GM18909 (cell line): ENCODE measurements around the gene DAPK1.

ENCODE experiments used
- ATAC-seq: cut with Tn5 transposase; IDR thresholded peaks from one replicate; pipeline ENCODE4 v1.9.1; 2021; ENCODE audit warnings: mild to moderate bottlenecking; ENCODE audit not compliant: unreplicated experiment, poor library complexity

Gene DAPK1

DNA sequence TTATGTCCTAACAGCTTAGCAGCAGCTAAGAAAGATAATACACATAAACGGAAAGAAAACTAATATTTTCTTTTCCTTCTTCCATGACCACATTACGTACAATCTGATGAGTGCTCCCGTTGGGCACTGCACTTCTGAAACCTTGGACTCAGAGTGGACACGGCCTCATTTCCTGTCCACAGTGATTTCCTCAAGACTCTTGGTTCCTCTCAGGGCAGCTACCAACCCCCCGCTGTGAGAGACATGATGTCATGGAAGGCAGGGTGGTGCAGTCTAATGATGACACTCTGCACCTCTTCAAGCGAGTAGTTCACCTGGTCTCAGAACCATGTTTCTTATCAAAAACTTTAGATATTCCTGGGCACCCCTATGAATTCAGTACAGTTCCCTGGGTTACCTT, 159.5 kb downstream of the DAPK1 start:
- no peak for ATAC-seq

DNA sequence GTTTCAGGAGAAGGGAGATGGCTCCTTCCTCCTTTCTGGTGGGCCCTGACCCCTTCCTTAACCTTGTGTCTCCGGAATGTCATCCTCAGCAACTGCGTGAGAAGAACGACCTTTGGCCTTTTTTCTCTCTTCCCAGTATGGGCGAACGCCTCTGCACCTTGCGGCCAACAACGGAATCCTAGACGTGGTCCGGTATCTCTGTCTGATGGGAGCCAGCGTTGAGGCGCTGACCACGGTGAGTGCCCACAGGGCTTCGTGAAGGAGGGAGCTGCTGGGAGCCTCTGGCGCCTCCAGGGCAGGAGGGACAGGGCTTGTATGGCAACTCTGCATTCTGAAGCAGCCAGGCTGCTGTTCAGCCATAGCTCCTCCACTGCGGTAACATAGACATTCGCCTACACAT, 160.2 kb downstream of the DAPK1 start:
- ATAC-seq: no peak

DNA sequence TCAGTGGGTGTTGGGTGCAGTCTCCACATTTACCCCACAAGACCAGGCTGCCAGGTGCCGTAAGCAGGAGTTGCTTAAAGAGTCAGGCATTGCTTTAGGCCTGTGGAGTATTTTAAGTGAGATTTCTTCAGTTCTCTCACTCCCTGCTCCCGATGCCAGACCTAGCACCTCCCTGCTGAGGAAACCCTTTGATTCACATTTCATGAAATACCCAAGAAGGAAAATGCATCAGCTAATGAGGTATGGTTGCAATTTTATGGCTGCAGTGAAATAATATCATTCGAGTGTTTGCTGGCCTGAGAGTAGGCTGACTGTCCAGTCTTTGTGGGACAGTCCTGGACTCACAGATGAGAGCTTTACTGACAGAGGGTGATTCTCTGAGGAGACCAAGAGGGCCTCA, 160.8 kb downstream of the DAPK1 start:
- no peak for ATAC-seq

DNA sequence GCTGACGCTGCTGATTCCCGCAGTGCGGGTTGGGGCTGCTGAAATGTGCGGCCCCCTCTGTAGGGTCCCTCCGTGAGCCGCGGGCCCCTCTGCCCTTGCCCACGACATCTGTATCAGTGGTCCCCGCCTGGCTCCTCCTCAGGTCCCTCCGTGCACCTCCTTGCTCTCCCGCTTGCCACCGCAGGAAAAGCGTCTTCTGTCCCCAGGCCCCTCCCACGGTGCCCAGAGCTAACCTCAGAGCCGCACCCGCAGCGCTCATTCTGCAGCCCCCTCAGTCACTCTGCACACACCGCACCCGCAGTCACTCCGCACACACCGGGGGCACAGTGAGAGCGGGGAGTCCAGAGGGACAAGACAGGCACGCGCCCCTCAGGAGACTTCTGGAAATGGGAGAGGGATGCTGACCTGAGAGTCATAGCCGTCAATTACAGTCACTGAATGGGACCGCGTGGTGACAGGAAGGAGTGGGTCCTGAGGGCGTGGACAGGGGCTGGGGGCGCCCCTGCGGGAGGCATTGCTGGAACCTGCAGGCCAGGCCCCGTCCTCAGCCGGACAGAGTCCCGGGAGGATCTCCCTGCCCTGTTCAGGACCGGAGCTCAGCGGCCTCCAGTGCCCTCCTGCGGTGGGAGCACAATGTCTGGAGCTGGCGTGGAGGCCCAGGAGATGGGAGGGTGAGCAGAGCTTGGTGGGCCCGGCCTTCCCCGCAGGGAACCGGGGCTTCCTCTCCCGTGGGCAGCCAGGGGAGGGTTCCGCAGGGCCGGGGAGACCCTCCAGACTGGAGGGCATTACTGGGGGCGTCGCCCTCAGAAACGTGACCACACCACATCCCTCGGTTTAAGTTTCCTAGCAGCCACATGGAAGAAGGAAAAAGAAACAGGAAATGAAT, 162.1 kb downstream of the DAPK1 start:
- no peak for ATAC-seq

DNA sequence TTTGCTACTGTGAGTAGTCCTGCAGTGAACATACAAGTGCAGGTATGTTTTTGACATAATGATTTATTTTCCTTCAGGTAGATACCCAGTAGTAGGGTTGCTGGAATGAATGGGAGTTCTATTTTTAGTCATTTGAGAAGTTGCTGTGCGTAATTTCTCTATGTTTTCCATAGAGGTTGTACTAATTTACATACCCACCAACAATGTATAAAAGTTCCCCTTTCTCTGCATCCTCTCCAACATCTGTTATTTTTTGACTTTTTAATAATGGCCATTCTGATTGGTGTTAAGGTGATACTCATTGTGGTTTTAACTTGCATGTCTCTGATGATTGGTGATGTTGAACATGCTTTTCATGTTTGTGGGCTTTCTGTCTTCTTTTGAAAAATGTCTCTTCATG, 163.6 kb downstream of the DAPK1 start:
- no peak for ATAC-seq

DNA sequence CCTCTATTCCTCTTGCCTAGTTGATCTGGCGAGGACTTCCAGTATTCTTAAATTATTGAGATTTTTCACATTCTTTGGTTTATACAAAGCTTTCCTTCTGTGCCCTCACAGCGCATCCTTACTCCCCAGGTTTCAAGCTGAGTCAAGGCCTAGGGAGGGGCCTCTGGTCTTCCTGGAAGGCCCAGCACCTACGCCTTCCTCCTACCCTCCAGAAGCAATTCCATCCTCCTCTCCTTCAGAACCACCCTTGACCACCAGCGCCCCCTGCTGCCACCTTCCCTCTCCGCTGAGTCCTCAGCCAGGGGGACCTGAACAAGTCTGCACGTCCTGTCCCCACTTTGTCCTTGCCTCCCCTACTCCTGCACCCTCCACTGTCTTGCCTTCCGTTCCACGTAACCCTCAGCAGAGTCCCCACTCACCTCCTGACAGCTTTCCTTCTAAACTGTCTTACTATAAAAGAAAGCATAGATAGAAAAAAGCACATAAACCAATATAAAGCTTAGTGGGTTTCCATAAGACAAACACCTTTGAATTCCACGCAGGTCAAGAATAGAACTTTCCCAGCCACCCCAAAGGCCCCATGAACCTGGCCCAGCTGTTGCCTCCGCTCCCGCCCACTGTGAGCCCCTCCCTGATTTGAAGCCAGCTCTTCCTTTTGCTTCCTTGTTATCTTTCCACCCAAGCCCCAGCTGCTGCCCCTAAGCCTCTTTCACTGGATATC, 165.3 kb downstream of the DAPK1 start:
- no peak for ATAC-seq

DNA sequence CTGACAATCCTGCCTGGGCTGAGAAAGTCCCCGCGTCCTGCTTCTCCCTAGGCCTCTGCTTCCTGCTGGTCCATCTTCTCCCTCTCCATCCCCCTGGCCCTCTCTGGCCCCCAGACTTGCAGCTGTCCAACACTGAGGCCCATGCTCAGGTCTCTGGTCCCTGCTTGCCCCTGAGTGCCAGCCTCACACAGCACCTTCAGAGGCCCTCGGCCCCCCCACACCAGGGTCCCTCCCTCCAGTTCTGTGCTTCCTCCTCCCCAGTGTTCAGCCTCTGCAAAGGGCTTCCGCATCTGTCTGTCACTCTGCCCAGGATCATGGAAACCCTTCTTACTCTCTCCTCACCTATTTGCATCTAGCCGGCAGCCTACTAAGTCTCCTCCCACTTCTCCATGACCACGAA, 165.9 kb downstream of the DAPK1 start:
- no peak for ATAC-seq

DNA sequence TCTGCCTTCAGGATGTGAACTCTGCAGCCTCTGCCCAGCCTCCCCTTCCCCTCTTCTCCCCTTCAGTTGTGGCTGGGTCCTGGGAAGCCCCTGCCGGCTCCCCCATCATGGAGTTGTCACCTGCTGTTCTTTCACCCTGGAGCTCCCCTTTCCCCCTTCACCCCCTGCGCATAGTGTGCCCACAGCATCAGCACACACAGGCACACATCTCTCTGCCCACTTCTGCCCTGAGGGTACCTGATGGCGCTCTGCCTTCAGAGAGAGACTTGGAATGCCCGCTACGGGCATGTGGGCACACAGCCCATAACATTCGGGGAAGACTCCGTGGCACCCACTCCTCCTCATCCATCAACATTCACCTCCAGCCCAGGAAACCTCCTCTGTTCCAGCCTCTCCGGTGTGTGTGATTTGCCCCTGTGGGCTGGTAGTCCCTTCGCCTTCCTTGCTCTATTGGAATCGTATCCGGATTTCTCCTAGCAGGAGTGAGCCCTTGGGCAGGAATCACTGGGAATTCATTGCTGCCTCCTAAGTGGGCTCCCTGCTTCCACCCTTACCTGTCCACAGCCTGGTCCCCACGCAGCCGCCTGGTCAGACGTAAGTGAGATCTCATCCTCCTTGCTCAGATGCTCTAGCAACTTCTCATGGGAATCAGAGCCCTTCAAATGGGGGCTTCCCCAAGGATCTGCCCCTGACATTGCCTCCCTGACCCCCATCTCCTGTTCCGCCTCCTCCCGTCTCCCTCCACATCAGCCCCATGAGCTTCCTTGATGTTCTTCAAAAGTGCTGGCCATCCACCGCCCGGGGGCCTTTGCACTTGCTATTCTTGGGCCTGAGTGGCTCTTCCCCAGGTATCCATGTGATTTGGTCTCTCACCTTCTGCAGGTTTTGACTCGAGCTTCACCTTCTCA, 166.7 kb downstream of the DAPK1 start:
- no peak for ATAC-seq

DNA sequence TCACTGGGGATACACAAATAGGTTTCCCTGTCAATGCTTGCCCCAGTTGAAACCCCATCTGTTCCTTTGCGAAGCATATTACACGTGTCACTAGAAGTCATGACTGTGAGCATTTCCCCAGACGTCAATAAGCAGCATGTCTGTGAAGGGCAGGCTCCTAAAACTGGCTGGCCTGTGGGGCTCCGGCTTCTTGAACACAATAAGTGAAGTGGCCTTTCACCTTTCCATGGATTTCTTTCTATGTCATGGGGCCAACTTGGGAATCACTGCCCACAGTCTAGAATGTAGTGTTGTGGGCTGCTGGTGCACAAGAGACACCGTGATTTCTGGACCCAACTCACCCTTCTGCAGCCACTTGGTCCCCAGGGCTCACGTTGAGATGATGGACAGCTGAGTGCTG, 167.8 kb downstream of the DAPK1 start:
- no peak for ATAC-seq

DNA sequence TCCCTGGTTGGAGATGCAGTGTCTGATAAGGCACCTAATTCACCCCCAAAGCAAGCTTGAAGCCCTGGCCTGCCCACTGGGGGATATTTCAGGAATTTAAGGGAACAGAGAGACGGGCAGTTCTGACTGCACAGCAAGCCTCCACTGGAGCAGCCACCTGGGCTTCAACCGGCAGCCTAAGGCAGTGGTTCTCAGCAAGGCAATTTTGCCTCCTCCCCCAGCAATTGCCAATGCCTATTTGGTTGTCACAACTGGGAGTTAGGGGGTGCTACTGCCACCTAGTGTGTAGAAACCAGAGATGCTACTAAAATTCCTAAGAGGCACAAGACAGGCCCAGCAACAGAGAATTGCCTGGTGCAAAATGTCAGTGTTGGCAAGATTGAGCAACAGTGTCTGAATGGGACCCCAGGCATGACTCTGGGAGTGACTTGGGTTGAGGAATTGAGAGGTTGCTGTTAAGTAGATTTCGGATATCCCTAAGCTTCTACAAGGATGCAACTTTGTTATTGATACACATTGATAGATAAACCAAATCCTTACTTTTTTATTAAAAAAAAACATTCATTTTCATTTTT, 169.6 kb downstream of the DAPK1 start:
- no peak for ATAC-seq

DNA sequence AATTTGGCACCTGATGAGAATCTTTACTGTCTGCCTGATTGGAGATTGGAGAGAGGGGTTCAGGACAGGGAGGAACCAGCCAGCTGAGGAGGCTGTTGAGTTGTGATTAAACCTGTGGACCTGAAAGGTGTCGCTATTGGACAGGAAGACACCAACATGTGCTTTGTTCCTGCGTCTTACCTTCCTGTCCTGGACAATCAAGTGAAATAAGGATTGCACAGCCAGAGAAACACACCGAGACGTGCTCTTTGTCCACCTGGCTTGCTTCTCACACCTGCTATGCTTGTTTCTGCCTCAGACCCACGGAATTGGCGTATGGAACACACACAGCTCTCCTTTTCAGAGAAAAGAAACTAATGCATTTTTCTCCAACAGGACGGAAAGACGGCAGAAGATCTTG, 170.6 kb downstream of the DAPK1 start:
- no peak for ATAC-seq

DNA sequence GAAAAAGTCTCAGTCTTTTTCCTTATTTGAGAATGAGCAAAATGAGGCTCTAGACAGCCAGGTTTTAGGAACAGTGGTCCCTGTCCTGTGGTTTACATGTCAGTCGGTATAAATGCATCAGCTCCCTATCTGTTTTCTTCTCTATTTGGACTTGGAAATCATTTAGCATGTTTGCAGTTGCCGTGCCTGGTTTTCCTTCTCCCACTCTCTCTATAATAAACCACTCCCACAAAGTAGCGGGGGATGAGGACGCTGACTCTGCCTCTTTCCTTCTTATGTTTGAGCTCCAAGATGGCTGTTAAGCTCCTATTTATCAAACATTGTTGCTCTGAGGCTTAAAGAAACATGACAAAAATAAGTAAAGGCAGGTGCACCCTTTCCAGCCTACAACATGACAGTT, 171.1 kb downstream of the DAPK1 start:
- ATAC-seq: no peak

DNA sequence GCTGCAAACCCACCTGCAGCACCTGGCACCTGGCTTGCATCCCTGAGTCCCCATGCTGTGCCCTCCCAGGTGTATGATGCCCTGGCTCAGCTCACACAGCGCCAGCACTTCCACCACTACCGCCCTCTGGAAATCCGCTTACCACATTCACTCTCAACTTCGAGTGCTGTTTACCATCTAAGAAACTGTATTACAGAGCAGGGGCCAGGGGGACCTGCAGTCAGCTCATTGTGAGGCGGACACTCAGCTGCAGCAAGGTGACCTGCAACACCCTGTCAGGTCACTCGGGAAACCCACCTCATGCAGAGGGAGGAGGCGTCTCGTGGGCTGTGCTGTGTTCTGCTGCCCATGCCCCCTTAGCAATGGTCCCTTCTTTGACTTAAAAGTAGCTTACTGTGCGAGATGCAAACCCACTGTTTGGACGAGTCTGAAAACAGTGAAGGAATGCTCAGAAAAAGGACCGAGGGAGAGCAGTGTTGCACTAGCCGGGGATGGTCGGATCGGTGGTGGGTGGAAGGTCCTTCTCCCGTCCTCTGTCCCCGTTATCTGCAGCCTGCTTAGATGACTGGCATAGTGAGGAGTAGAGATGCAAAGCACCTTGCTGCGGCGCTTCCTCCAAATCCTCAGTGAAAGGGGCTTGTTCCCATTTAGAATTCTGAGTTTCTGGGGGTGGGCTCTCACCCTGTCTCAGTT, 173.1 kb downstream of the DAPK1 start:
- no peak for ATAC-seq

DNA sequence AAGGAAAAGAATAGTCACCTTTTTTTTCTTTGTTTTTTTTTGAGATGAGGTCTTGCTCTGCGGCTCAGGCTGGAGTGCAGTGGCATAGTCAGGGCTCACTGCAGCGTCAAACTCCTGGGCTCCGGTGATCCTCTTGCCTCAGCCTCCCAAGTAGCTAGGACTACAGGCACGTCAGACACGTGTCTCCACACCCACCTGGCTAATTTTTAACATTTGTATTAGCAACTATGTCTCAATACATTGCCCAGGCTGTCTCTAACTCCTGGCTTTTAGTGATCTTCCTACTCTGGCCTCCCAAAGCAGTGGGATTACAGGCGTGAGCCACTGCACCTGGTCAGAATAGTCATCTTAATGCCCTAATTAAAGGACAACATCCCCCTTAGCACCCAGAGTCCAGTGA, 173.8 kb downstream of the DAPK1 start:
- no peak for ATAC-seq

DNA sequence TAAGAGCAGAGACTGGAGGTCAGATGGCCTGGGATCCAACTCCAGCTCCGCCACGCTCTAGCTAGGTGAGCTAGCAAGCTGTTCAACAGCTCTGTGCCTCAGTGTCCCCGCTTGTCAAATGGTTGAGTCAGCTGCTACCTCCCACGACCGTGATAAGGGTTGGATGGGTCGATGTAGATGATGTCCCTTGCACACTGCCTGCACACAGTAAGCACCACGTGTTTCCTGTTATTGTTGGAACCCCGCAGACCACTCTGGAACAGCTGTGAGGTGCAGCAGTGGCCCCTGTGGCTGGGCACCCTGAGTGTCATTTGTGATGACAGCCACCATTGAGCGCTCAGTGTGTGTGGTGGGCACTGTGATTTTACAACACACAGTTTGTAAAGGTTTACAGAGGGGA, 174.3 kb downstream of the DAPK1 start:
- no peak for ATAC-seq

DNA sequence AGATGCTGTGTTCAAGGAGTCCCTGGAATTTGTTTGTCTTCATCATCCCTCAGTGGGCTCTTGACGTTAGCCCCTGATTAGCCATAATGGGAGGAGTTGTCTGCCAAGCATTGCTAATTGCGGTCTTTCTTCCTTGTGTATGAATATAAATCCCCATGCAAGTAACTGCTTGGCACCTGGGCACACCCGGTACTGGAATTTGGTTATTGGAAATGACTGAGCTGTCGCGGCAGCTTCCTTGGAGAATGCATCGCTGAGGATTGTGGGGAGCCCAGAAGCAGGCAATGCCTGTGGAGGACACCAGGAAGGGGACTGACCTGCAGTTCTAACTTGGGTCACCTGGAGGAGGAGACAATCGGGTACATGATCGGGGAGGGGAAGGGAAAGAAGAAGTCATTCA, 174.9 kb downstream of the DAPK1 start:
- ATAC-seq: no peak

DNA sequence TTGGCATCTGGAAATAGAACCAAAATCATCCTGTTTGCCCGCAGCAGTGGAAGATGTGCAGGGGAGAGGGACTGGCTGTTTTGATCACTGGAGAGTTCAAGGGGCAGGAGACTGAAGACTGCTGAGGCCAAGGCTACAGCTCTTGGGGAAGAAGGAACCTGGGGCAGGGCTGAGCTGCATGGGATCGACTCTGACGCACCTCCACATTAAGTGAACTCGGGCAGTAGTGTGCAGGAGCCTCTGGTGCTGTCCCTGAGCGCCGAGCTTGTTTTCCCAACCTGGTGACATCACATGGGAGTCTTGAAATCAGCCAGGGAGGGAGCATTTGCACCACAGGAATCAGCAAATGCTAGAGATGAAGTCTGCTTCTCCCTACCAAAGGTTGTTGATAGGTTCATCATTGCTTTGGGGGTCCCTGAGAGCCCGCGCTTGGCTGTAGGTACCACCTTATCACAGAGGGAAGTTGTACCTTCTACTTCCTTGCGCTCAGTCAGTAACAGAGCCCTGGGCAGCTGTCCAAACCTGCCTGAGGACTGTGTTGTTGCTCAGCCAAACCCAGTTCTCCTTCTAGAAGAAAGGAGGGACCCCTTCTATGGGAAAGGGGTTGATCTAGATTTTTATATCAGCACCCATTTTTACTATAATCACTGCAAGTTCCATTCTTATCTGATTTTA, 175.9 kb downstream of the DAPK1 start:
- ATAC-seq: no peak

DNA sequence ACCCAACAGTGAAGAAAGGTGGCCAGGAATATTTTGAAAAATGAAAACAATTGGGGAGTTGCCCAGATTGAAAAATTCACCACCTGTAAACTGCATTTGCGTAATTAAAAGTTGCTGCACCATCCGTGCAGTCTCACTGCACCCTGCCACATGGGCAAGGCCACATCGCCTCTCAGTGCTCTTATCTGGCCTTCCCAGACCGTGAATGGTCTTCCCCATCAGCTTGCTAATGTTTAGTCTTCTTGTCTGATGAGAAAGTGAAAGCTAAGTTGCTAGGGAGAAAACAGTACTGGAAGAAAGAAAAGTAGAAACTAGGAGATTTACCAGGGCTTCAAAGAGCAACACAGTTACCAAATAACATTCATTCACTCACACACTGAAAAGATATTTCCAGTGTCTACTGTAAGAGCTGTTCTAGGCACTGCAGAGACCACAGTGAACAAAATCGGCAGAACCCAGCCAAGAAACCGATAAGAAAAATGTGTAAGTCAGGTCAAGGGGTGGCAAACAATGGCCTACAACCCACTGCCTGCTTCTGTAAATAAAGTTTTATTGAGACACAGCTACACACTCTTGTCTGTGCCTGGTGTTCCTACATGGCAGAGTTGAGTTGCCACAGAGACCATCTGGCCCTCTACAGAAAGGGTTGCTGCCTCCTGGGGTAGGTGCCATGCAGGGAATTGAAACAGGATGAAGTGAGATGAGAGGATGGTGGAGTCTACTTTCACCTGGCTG, 177.1 kb downstream of the DAPK1 start:
- ATAC-seq: no peak
